ENCODE results near the gene GPR62. TPM values are rescaled to one million over a fixed set of nuclear protein-coding genes. Genes with fewer than 3 reads are reported as not detected.

The GPR62 gene
- total and polyA plus RNA-seq, 2 donors (not counting 3 experiments of a cell fraction or from before 2014, with no cell fraction given): 0.04 to 0.15 TPM

- Histone ChIP-seq H3K27ac (ENCODE audit: insufficient read depth, low read depth, low read length) (no peak overlapping the region), H3K36me3 (ENCODE audit: control insufficient read depth in 2 of 2, extremely low read depth in 1 of 2, insufficient read depth in 2 of 2, low read length in 2 of 2) (peaks cover 0 to 2% of the 10 kb centered on the region in 2 experiments), H3K4me3 (replicated peaks in 1 of 3; ENCODE audit: insufficient read depth in 1 of 3, low read depth in 1 of 3, low read length in 3 of 3) (no peak overlapping the region), H3K4me2 (ENCODE audit: insufficient read depth, low read length) (no peak overlapping the region), H3K79me2 (ENCODE audit: control insufficient read depth, insufficient read depth, low read length) (no peaks in the 10 kb centered on the region), H4K20me1 (replicated peaks; ENCODE audit: control insufficient read depth, extremely low read depth, insufficient read depth, low read length) (no peaks in the 10 kb centered on the region), H3K27me3 (ENCODE audit: control insufficient read depth in 2 of 2, insufficient read depth in 2 of 2, low read length in 2 of 2) (peaks cover 6 to 10% of the 10 kb centered on the region in 2 experiments), H3K9me3 (replicated peaks; ENCODE audit: control insufficient read depth, insufficient read depth, low read length) (no peaks in the 10 kb centered on the region), H2AFZ (ENCODE audit: low read depth, low read length) (no peak overlapping the region), H3K4me1 (ENCODE audit: control insufficient read depth, extremely low read depth, insufficient read depth, low read length) (no peaks in the 10 kb centered on the region), H3K9ac (replicated peaks; ENCODE audit: extremely low read depth, insufficient read depth, low read length) (no peak overlapping the region), H3K9me1 (replicated peaks; ENCODE audit: control insufficient read depth, extremely low read depth, insufficient read depth, low read length) (no peaks in the 10 kb centered on the region)
- CTCF ChIA-PET: interaction anchor here (1.0 to 2.1 kb wide), 4 partner anchors 9 to 24 kb away, joined by 3 to 14 read pairs (median 8); partner anchors contain the start of genes ABHD14B, PARP3, PCBP4 and RRP9
- FAIRE-seq (no peak), DNase-seq (ENCODE audit: low read depth, low spot score) (no peak)
- BruUV-seq (replicated peaks): no TSS peak
- TF ChIP-seq MYC (IDR thresholded peaks at IDR 0.05; ENCODE audit: low read depth, low read length) (no peak), JUN (IDR thresholded peaks at IDR 0.05; ENCODE audit: borderline replicate concordance, insufficient read depth, insufficient read length, low read depth) (no peak), MAX (IDR thresholded peaks at IDR 0.05; ENCODE audit: insufficient read depth, insufficient read length) (no peak), CTCF (IDR thresholded peaks at IDR 0.05; ENCODE audit: extremely low read depth in 1 of 2, insufficient read depth in 1 of 2, low read depth in 1 of 2, low read length in 2 of 2) (no peak), GATA2 (IDR thresholded peaks at IDR 0.05; ENCODE audit: insufficient read depth, insufficient read length, low read depth, low read length) (no peak), FOS (IDR thresholded peaks at IDR 0.05; ENCODE audit: borderline replicate concordance, insufficient read depth, low read length) (no peak), EZH2 (IDR thresholded peaks at IDR 0.05; ENCODE audit: borderline replicate concordance, low read depth, low read length, severe bottlenecking) (no peak), POLR2A (IDR thresholded peaks at IDR 0.05; ENCODE audit: low read depth, low read length) (no peak), POLR2AphosphoS5 (IDR thresholded peaks at IDR 0.05; ENCODE audit: insufficient read depth, low read depth, low read length) (no peak)
- POLR2A ChIA-PET: no interaction called here
- dilution Hi-C loops (cut with MboI; ENCODE audit: extremely low pct_ligation_motif_present, low sequenced_read_pairs) (no loop called here), intact Hi-C loops (cut with micrococcal nuclease) (no loop called here)
Observed at GRCh38 chr3:51958603-51959521, 3.7 kb downstream of the GPR62 start.

Measured in endothelial cell of umbilical vein (primary cell).